Hepatocyte (in vitro differentiated cells): ENCODE measurements around the gene AP2M1. TPM values are rescaled to one million over a fixed set of nuclear protein-coding genes. Genes with fewer than 3 reads are reported as not detected.

Experiments used
- DNase-seq: peaks from one replicate; pipeline ENCODE4 v3.0.0-alpha.2; 2016; ENCODE audit warnings: low spot score
- H2AFZ ChIP-seq: fragments of 200-600 bp; sonication (generic); 2 replicates; pipeline ENCODE4 v1.6.0; 2016; ENCODE audit warnings: antibody characterized with exemption, mild to moderate bottlenecking
- H3K27ac ChIP-seq: fragments of 200-600 bp; sonication (generic); 2 replicates; pipeline ENCODE4 v1.5.1; 2016; ENCODE audit warnings: mild to moderate bottlenecking
- H3K27me3 ChIP-seq: fragments of 200-600 bp; sonication (generic); 2 replicates; pipeline ENCODE4 v1.6.1; 2016
- H3K36me3 ChIP-seq: fragments of 200-600 bp; sonication (generic); replicated peaks from 2 replicates; pipeline ENCODE4 v1.5.1; 2016; ENCODE audit warnings: low read depth; ENCODE audit not compliant: insufficient read depth
- H3K4me1 ChIP-seq: fragments of 200-600 bp; sonication (generic); 2 replicates; pipeline ENCODE4 v1.5.1; 2016; ENCODE audit warnings: mild to moderate bottlenecking, moderate library complexity; ENCODE audit not compliant: insufficient read depth
- H3K4me2 ChIP-seq: fragments of 200-600 bp; sonication (generic); 2 replicates; pipeline ENCODE4 v1.6.0; 2016
- H3K4me3 ChIP-seq: fragments of 200-600 bp; sonication (generic); 2 replicates; pipeline ENCODE4 v1.5.1; 2016; ENCODE audit warnings: mild to moderate bottlenecking
- H3K79me2 ChIP-seq: fragments of 200-600 bp; sonication (generic); 2 replicates; pipeline ENCODE4 v1.6.0; 2017; ENCODE audit warnings: mild to moderate bottlenecking
- H3K9me2 ChIP-seq: fragments of 200-600 bp; sonication (generic); replicated peaks from 2 replicates; pipeline ENCODE4 v1.6.0; 2017; ENCODE audit warnings: mild to moderate bottlenecking; ENCODE audit not compliant: insufficient read depth
- H3K9me3 ChIP-seq: fragments of 200-600 bp; sonication (generic); 2 replicates; pipeline ENCODE4 v1.5.1; 2016; ENCODE audit warnings: low read depth, mild to moderate bottlenecking
- H4K20me1 ChIP-seq: fragments of 200-600 bp; sonication (generic); 2 replicates; pipeline ENCODE4 v1.6.0; 2016; ENCODE audit warnings: mild to moderate bottlenecking; ENCODE audit not compliant: insufficient read depth, poor library complexity, severe bottlenecking
- EZH2 ChIP-seq: fragments of 200-600 bp; sonication (generic); IDR thresholded peaks from 2 replicates; pipeline ENCODE4 v1.6.1; 2016; ENCODE audit warnings: antibody characterized with exemption, mild to moderate bottlenecking, borderline replicate concordance
- EZH2phosphoT487 ChIP-seq: fragments of 200-600 bp; sonication (generic); IDR thresholded peaks from one replicate; pipeline ENCODE4 v1.6.1; 2018; ENCODE audit warnings: antibody characterized with exemption, mild to moderate bottlenecking, low read depth, moderate library complexity; ENCODE audit not compliant: unreplicated experiment, severe bottlenecking
- WGBS: methylation state at CpG from one replicate; pipeline ENCODE4 v1.1.6; 2016; ENCODE audit warnings: low lambda C conversion rate; ENCODE audit errors: missing lambda C conversion rate; 5-methylcytosine and 5-hydroxymethylcytosine counted together
- polyA plus RNA-seq: library from polyadenylated mRNA; unstranded; fragments of >200 nt; fragmentation: Nextera tagmentation; extraction: Ambion mirVana; gene quantifications from 2 replicates; pipeline ENCODE4 v1.2.1, GENCODE V29; 2016
- total RNA-seq: library from RNA; depleted of rRNA; stranded (reverse); fragments of >200 nt; gene quantifications from 2 replicates; pipeline ENCODE4 v1.2.3, GENCODE V29; 2014
- TF ChIP-seq, protein P1 (sequence below): fragments of 200-600 bp; sonication (generic); IDR thresholded peaks from 2 replicates; pipeline ENCODE4 v1.5.1; 2016; ENCODE audit warnings: antibody characterized with exemption, mild to moderate bottlenecking; ENCODE audit not compliant: poor library complexity

The AP2M1 gene
- total and polyA plus RNA-seq, 2 experiments from 2014 or later = 243 to 389 TPM

DNA sequence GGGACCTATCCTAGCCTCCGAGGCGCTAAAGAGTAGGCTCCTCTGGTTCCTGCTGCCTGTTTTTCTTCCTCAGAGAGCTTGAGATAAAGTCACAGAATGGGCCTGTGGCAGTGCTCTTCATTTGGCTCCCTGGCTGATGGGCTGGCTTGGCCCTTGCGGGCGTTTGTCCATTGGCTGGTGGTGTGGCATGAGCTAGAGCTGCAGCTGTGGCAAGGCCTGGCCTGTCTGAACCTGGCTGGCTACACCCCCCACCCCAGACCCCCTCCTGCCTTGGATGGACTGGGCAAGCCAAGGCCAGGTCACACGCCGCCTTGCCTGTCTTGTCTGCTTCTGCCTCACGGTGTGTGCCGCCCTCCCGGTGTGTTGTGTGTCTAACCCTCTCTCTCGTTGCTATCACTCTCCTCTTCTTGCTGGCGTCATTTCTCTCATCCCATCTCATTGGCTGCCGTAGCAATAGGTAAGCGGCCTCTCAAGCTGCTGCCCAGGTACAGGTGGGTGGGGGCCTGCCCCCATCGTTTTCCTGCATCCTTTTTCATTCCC lies 3.2 kb downstream of the AP2M1 start:
- peaks cover 13% of the 10 kb centered on the region for H3K4me1 ChIP-seq
- no peak overlapping the region for H3K4me3 ChIP-seq
- H3K27me3 ChIP-seq = no peaks in the 10 kb centered on the region
- no peak overlapping the region for H2AFZ ChIP-seq
- no peak for DNase-seq
- H3K36me3 ChIP-seq = peaks cover 7% of the 10 kb centered on the region
- WGBS = 96% methylated on average over 14 of the region's 14 CpGs
- peak overlapping the region; percentile 97 for H3K4me2 ChIP-seq
- no peaks in the 10 kb centered on the region for H3K9me3 ChIP-seq
- TF ChIP-seq, protein P1, sequence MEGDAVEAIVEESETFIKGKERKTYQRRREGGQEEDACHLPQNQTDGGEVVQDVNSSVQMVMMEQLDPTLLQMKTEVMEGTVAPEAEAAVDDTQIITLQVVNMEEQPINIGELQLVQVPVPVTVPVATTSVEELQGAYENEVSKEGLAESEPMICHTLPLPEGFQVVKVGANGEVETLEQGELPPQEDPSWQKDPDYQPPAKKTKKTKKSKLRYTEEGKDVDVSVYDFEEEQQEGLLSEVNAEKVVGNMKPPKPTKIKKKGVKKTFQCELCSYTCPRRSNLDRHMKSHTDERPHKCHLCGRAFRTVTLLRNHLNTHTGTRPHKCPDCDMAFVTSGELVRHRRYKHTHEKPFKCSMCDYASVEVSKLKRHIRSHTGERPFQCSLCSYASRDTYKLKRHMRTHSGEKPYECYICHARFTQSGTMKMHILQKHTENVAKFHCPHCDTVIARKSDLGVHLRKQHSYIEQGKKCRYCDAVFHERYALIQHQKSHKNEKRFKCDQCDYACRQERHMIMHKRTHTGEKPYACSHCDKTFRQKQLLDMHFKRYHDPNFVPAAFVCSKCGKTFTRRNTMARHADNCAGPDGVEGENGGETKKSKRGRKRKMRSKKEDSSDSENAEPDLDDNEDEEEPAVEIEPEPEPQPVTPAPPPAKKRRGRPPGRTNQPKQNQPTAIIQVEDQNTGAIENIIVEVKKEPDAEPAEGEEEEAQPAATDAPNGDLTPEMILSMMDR = no peak
- TF ChIP-seq EZH2 = no peak
- no peak for TF ChIP-seq EZH2phosphoT487
- H3K27ac ChIP-seq = peak overlapping the region; percentile 90
- H3K79me2 ChIP-seq = peaks cover 43% of the 10 kb centered on the region
- H3K9me2 ChIP-seq = no peaks in the 10 kb centered on the region
- H4K20me1 ChIP-seq = peaks cover 21% of the 10 kb centered on the region

DNA sequence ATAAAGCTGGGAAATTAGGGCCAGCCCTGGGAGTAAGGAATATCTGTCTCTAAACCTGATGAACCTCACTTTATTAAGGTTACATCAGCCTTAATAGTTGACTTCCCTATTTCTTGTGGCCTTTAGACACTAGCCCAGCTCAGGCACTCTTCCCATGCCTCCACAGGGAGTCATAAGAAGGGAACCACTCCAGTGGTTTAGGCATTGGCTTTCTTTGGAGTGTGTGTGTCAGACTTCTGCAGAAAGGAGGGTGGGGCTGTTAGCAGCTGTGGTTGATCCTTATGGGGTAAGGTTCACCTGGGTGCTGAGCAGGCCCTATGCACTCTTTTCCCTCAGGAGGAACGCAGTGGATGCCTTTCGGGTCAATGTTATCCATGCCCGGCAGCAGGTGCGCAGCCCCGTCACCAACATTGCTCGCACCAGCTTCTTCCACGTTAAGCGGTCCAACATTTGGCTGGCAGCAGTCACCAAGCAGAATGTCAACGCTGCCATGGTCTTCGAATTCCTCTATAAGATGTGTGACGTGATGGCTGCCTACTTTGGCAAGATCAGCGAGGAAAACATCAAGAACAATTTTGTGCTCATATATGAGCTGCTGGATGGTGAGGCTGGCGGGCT lies 4.0 kb downstream of the AP2M1 start:
- Histone ChIP-seq H4K20me1 (peaks cover 21% of the 10 kb centered on the region), H3K4me2 (no peak overlapping the region), H3K27me3 (no peaks in the 10 kb centered on the region), H3K9me2 (no peaks in the 10 kb centered on the region), H3K9me3 (no peaks in the 10 kb centered on the region), H2AFZ (no peak overlapping the region), H3K79me2 (peaks cover 43% of the 10 kb centered on the region), H3K27ac (no peak overlapping the region), H3K4me1 (peaks cover 13% of the 10 kb centered on the region), H3K4me3 (no peak overlapping the region), H3K36me3 (peaks cover 7% of the 10 kb centered on the region)
- no peak for DNase-seq
- WGBS = 97% methylated on average over 13 of the region's 13 CpGs
- TF ChIP-seq EZH2phosphoT487 = no peak
- TF ChIP-seq EZH2 = no peak
- TF ChIP-seq, protein P1 = no peak

DNA sequence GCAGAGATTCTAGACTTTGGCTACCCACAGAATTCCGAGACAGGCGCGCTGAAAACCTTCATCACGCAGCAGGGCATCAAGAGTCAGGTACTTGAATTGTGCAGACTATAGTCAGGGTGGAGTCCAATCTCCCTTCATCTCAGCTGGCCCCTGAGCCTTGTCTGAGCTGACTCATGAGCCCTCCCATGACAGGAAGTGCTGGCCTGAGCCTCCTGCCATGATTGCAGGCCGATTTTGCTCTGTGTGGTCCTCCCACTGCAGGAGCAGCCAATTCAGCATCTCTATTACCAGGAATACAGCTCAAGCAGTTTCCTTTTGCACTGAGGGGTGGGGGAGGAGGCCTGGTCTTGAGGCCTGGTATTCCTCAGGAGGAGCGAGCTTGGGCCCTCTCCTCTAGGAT lies 5.5 kb downstream of the AP2M1 start:
- Histone ChIP-seq H3K36me3 (peaks cover 7% of the 10 kb centered on the region), H2AFZ (no peak overlapping the region), H3K9me2 (no peaks in the 10 kb centered on the region), H3K27ac (no peak overlapping the region), H3K9me3 (no peaks in the 10 kb centered on the region), H3K79me2 (peaks cover 40% of the 10 kb centered on the region), H3K27me3 (no peaks in the 10 kb centered on the region), H3K4me3 (no peak overlapping the region), H3K4me1 (peaks cover 16% of the 10 kb centered on the region), H4K20me1 (peaks cover 21% of the 10 kb centered on the region), H3K4me2 (no peak overlapping the region)
- TF ChIP-seq EZH2 (no peak), EZH2phosphoT487 (no peak)
- TF ChIP-seq, protein P1 = no peak
- DNase-seq = no peak
- 89% methylated on average over 6 of the region's 6 CpGs for WGBS

DNA sequence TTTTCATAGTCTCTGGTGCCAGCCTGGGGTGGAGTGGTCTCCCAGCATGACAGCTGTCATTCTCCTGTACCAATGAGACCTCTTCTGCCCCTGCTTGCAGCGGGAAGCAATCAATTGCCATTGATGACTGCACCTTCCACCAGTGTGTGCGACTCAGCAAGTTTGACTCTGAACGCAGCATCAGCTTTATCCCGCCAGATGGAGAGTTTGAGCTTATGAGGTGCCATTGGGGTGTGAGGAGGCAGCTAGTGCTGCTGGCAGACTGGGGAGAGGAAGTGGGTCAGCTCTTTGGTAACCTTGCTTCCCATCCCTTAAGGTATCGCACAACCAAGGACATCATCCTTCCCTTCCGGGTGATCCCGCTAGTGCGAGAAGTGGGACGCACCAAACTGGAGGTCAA lies 6.9 kb downstream of the AP2M1 start:
- TF ChIP-seq EZH2 (no peak), EZH2phosphoT487 (no peak)
- TF ChIP-seq, protein P1 = no peak
- Histone ChIP-seq H3K4me2 (no peak overlapping the region), H3K9me2 (no peaks in the 10 kb centered on the region), H3K4me3 (no peak overlapping the region), H3K4me1 (peaks cover 19% of the 10 kb centered on the region), H4K20me1 (peaks cover 21% of the 10 kb centered on the region), H2AFZ (no peak overlapping the region), H3K79me2 (peaks cover 33% of the 10 kb centered on the region), H3K27me3 (no peaks in the 10 kb centered on the region), H3K27ac (no peak overlapping the region), H3K36me3 (peaks cover 7% of the 10 kb centered on the region), H3K9me3 (no peaks in the 10 kb centered on the region)
- DNase-seq = no peak
- 99% methylated on average over 9 of the region's 9 CpGs for WGBS
